GM12865 (cell line): ENCODE measurements around the gene C1QTNF9.

ENCODE experiments used
- DNase-seq: peaks from one replicate; pipeline ENCODE4 v3.0.0; 2010; ENCODE audit warnings: low read depth
- H3K4me3 ChIP-seq: 2 replicates; pipeline ENCODE4 v1.5.1; 2011; ENCODE audit warnings: mild to moderate bottlenecking, low read depth, low read length, control low read depth
- CTCF ChIP-seq: IDR thresholded peaks from 2 replicates; pipeline ENCODE4 v1.5.1; 2011; ENCODE audit warnings: low read length, control low read depth, low read depth, inconsistent platforms; ENCODE audit not compliant: insufficient read depth; ENCODE audit errors: missing control alignments

Gene C1QTNF9

GRCh38 chr13:24275041-24275440 is 34.3 kb upstream of the C1QTNF9 start:
- no peak for TF ChIP-seq CTCF
- DNase-seq, result peak; percentile 24
- peak overlapping the region; percentile 10; the same call in 1 of the 2 replicates for H3K4me3 ChIP-seq

GRCh38 chr13:24276306-24276705 is 33.1 kb upstream of the C1QTNF9 start:
- DNase-seq, result peak; percentile 67
- H3K4me3 ChIP-seq, result no peak overlapping the region
- TF ChIP-seq CTCF, result no peak

- H3K4me3 ChIP-seq, result no peak overlapping the region
- no peak for TF ChIP-seq CTCF
- DNase-seq, result no peak
These were observed 32.5 kb upstream of the C1QTNF9 start for GRCh38 chr13:24276861-24277260.

GRCh38 chr13:24277761-24278160 is 31.6 kb upstream of the C1QTNF9 start:
- DNase-seq, result no peak
- H3K4me3 ChIP-seq, result no peak overlapping the region
- no peak for TF ChIP-seq CTCF

GRCh38 chr13:24279327-24280110 is 29.9 kb upstream of the C1QTNF9 start:
- no peak for TF ChIP-seq CTCF
- no peak overlapping the region for H3K4me3 ChIP-seq
- no peak for DNase-seq

- TF ChIP-seq CTCF, result no peak
- DNase-seq, result peak; percentile 70
These were observed 28.7 kb upstream of the C1QTNF9 start for GRCh38 chr13:24280720-24281119.

More at GRCh38 chr13:24280720-24281119, 28.7 kb upstream of the C1QTNF9 start:
- no peak overlapping the region for H3K4me3 ChIP-seq
